Ureter (tissue), 1 donor: ENCODE data around the gene ADTRP. TPM values are rescaled to one million over a fixed set of nuclear protein-coding genes. Genes with fewer than 3 reads are reported as not detected.

Experiments used
- DNase-seq: peaks from one replicate; pipeline ENCODE4 v3.0.0-alpha.2; 2020; ENCODE audit warnings: low spot score
- total RNA-seq: library from RNA; stranded (reverse); gene quantifications from one replicate; pipeline ENCODE4 v1.2.4, GENCODE V29; 2023
- donor health status: DM: yes; HTN: yes; CAD: no.

ADTRP gene
- total RNA-seq, 1 donor from 2014 or later: 42.4 TPM

- DNase-seq: no peak
These were observed 5.0 kb downstream of the ADTRP start for GRCh38 chr6:11773581-11773980.

DNA sequence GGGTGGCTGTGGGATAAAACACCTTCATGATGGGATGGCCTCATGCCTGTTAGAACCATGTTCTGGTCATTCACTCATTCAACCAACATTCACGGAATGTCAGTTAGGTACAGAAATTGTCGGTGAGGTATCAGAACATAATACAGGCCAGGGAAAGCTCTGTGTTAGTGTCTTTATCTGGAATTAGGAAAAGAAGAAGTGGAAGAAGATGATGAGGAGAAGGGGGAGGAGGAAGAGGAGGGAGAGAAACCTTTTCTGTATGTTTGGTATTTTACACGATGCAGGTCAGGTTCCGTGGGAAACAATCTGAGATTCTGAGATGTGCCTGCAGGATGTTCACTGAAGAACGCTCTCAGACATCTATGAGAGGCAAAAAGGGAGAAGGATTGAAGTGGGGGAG is 5.6 kb downstream of the ADTRP start:
- no peak for DNase-seq

GRCh38 chr6:11772109-11772825 is 6.3 kb downstream of the ADTRP start:
- DNase-seq: no peak

GRCh38 chr6:11771473-11772048 is 7.0 kb downstream of the ADTRP start:
- no peak for DNase-seq

GRCh38 chr6:11770546-11771466 is 7.8 kb downstream of the ADTRP start:
- peak; percentile 86 for DNase-seq

- no peak for DNase-seq
These were observed 8.6 kb downstream of the ADTRP start for GRCh38 chr6:11769811-11770545.

- DNase-seq: no peak
These were observed 9.4 kb downstream of the ADTRP start for GRCh38 chr6:11769244-11769643.

DNA sequence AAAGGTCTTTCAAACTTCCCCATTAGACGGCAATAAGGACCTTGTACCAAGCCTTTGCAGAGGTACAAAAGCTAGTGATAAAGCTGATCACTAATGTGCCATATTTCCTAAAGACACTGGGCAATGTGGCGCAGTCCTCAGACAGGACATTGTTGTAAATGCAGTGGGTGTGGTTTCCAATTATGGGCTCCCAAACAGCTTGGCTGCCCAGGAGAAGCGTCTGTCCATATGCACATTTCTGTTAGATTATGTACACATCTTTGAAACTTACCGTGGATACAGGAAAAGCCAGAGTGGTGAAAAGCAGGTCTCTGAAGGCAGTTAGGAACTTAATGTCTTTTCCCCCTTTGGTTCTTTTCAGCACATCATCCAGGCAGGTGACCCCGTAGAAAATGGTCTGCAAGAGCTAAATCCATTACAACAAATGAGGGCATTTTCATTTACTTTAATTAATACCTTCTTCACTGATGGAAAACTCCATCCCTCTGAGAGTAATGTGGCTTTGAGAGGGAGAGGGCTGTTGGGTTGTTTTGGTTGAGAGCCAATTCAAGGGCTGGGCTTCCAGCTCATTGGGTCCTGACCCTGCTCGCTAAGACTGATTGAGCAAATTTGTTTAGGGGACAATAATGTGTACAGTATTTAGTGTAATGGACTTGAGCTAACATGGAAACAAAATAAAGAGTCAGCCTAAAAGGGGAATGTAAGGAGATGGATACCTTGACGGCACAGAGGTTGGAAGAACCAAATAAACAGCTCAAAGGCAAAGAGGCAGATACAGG is 10.4 kb downstream of the ADTRP start:
- no peak for DNase-seq

GRCh38 chr6:11767458-11767857 is 11.1 kb downstream of the ADTRP start:
- no peak for DNase-seq

- no peak for DNase-seq
These were observed 11.8 kb downstream of the ADTRP start for GRCh38 chr6:11766589-11767450.

DNA sequence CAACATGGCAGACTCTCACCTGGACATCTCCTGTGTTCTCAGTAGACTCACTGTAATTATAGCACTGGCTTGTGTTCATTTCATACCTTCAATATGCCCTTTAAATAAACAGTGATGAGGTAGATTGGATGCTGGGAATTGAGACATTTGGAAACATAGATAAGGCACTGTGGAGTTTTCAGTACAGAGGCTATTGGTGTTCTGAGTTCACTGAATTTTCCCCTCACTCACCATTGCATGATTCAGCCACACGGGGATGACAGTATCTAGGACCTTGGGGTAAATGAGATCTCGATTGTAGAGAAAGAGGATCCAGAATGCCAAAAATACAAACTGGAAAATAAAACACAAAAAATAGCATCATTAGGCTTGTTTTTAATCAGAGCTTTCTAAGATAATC is 12.6 kb downstream of the ADTRP start:
- DNase-seq: no peak

GRCh38 chr6:11764250-11764604 is 14.4 kb downstream of the ADTRP start:
- DNase-seq: no peak

DNA sequence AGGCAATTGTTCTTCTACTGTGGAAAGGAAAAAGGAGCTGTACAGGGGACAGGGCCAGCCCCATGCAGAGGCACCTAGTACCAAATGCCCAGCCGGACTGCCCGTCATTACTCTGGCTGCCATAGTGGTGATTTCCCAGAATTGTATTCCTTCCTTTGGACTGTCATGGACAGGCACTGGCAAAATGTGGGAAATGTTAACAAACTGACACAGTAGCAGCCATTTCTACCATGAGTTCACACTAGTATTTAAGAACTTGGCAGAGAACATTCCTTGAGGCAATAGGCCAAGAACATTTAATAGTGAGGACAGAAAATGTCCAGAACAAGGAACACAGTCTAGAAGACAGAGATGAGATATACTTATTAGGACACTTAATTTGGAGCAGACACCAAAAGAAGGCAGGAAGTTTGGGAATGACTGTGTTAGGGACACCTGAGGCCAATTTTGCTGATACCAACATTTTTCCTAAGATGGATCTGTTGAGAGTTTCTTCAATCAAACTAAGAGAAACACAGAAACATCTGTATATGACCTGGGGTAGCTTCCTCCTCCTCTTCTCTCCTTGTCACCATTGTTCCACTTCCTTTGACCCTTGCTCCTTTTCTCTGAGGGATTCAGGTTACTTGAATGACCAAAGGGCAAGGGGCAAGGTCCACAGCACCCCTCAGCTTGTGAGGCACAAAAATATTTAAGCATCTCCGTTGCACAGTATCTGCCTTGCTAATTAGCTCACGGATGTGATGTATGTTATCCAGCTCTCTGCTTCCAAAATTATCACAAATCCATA is 14.9 kb downstream of the ADTRP start:
- DNase-seq: no peak

- DNase-seq: no peak
These were observed 15.7 kb downstream of the ADTRP start for GRCh38 chr6:11762794-11763459.

- DNase-seq: no peak
These were observed 16.6 kb downstream of the ADTRP start for GRCh38 chr6:11761744-11762620.

- DNase-seq: no peak
These were observed 18.6 kb downstream of the ADTRP start for GRCh38 chr6:11760015-11760473.

- DNase-seq: no peak
These were observed 19.7 kb downstream of the ADTRP start for GRCh38 chr6:11758878-11759277.

- DNase-seq: no peak
These were observed 21.9 kb downstream of the ADTRP start for GRCh38 chr6:11756726-11757125.
